GM13976 (cell line): ENCODE results near the gene RAB24.

Experiments used
- DNase-seq: peaks from one replicate; pipeline ENCODE4 v3.0.0; 2012; ENCODE audit warnings: low spot score
- CTCF ChIP-seq: IDR thresholded peaks from 2 replicates; pipeline ENCODE4 v1.5.1; 2012; ENCODE audit warnings: borderline replicate concordance, mild to moderate bottlenecking; ENCODE audit not compliant: insufficient read depth; ENCODE audit errors: extremely low read depth, missing control alignments, control extremely low read depth
- in situ Hi-C: fragments of 300-500 bp; cut with MboI; formaldehyde crosslinking; loops from one replicate; pipeline ENCODE4 v1.12.0; 2022; ENCODE audit warnings: low sequenced_read_pairs, mixed read lengths, inconsistent platforms; ENCODE audit not compliant: unreplicated experiment

RAB24 gene

GRCh38 chr5:177336603-177337494 lies 33.3 kb upstream of the RAB24 start:
- DNase-seq: no peak
- no peak for TF ChIP-seq CTCF
- in situ Hi-C loops: no loop called here

- TF ChIP-seq CTCF: no peak
- no peak for DNase-seq
- in situ Hi-C loops: no loop called here
Measured at GRCh38 chr5:177336112-177336511, 32.6 kb upstream of the RAB24 start.

- no peak for DNase-seq
- no peak for TF ChIP-seq CTCF
- in situ Hi-C loops: no loop called here
Measured at GRCh38 chr5:177335701-177336065, 32.2 kb upstream of the RAB24 start.

GRCh38 chr5:177334781-177335700 lies 31.5 kb upstream of the RAB24 start:
- DNase-seq: no peak
- in situ Hi-C loops: no loop called here
- TF ChIP-seq CTCF: no peak

DNA sequence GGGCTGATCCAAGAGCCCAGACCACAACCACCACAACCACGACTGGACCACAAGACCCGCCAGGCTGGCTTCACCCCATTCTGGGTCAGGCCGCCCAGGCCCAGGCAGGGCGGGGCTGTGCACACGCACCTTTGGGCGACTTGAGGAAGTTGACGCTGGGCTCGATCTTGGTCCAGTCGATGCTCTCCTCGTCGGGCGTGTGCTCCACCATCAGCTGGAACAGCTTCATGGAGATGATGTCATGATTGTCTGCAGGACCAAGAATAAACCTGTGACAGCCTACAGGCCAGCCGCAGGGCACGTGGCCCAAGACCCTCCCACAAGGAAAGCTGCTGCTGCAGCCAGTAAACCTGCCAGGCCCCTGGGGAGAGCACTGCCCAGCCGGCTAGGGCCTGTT lies 30.6 kb upstream of the RAB24 start:
- no peak for DNase-seq
- TF ChIP-seq CTCF: no peak
- in situ Hi-C loops: no loop called here

DNA sequence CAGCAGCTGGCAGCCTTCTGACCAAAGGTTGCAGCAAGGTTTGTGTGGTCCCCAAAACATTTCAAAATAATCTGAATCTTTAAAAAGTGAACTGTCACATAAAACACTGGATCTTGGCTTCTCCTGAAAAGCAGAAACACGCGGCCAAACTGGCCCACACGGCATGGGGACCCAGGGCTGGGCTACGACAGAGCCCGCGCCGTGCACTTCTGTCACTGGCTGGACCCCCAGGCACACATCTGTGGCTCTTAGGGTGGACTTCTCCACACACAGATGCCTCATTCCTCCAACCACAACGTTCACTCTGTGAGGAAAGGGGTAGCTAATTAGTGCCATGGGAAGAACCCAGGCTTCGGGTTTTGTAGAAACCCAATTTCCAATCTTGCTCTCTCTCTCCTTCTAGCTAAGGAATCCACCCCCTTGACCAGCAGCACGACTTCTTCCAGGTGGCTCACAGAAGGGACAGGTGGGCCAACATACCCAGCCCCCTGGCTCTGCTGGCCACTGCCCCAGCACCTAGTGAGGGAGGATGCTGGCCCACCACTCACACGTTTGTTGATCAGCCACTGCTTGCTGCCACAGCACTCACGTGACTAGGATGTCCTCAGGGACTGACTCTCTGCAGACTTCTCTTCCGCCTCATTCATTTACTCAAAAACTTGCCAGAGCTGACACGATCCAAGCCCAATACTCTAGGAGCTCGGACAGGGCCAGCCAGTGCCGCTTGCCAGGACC lies 30.1 kb upstream of the RAB24 start:
- no peak for DNase-seq
- in situ Hi-C loops: no loop called here
- no peak for TF ChIP-seq CTCF
